Stomach (tissue), 4 donors: Measurements from ENCODE around the gene SLC46A2.

ENCODE experiments used
- EP300 ChIP-seq: sonication (generic); formaldehyde crosslinking; IDR thresholded peaks from one replicate; pipeline ENCODE4 v1.6.1; 2017; ENCODE audit warnings: antibody characterized with exemption
- POLR2A ChIP-seq, 4 donors: fragments of 450-650 bp; IDR thresholded peaks; one replicate each; pipeline ENCODE4 v1.6.1; 2016; ENCODE audit warnings: antibody characterized with exemption in 4 of 4, control low read depth in 2 of 4, mild to moderate bottlenecking in 1 of 4, moderate library complexity in 1 of 4
- TF ChIP-seq, protein P1 (sequence below), 7 experiments: fragments of 450-650 bp in 4 of 7; fragments of 200-600 bp in 3 of 7; sonication (generic) in 3 of 7; IDR thresholded peaks; one replicate each; pipeline ENCODE4 v1.5.1; 2016 to 2019; ENCODE audit warnings: antibody characterized with exemption in 7 of 7, control low read depth in 2 of 7, mild to moderate bottlenecking in 1 of 7

DNA sequence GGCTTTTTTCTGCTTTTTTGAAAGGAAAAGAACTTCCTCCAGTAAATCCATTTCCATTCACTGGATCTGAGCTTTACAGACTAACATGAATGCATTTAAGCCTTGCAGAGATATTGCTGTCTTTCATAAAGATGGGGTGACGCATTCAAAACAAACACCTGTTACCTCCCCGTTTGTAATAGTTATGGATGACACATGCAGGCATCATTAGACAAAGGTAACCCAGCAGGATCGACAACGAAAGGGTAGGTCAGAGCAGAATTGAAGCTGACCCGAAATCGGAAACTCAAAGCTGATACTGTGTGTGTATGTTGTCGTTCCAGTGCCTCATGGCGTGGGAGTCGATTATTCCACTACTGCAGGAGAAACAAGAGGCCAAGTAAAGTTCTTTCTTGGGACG lies 22.2 kb downstream of the SLC46A2 start:
- TF ChIP-seq EP300, result no peak
- no peak for TF ChIP-seq POLR2A (IDR thresholded peaks at IDR 0.05)
- TF ChIP-seq, protein P1, sequence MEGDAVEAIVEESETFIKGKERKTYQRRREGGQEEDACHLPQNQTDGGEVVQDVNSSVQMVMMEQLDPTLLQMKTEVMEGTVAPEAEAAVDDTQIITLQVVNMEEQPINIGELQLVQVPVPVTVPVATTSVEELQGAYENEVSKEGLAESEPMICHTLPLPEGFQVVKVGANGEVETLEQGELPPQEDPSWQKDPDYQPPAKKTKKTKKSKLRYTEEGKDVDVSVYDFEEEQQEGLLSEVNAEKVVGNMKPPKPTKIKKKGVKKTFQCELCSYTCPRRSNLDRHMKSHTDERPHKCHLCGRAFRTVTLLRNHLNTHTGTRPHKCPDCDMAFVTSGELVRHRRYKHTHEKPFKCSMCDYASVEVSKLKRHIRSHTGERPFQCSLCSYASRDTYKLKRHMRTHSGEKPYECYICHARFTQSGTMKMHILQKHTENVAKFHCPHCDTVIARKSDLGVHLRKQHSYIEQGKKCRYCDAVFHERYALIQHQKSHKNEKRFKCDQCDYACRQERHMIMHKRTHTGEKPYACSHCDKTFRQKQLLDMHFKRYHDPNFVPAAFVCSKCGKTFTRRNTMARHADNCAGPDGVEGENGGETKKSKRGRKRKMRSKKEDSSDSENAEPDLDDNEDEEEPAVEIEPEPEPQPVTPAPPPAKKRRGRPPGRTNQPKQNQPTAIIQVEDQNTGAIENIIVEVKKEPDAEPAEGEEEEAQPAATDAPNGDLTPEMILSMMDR (IDR thresholded peaks at IDR 0.05), result no peak
